Measurements from ENCODE around the gene PAIP1.
A peak's percentile ranks its signal among the peaks of the same experiment; 100 is the strongest.

Gene PAIP1

GRCh38 chr5:43498581-43498980 is 58.3 kb downstream of the PAIP1 start:
- peak; percentile 35 for DNase-seq (ENCODE audit: low read depth)
- no peak overlapping the region for H3K4me3 ChIP-seq (ENCODE audit: low read length)
- TF ChIP-seq, protein P1, sequence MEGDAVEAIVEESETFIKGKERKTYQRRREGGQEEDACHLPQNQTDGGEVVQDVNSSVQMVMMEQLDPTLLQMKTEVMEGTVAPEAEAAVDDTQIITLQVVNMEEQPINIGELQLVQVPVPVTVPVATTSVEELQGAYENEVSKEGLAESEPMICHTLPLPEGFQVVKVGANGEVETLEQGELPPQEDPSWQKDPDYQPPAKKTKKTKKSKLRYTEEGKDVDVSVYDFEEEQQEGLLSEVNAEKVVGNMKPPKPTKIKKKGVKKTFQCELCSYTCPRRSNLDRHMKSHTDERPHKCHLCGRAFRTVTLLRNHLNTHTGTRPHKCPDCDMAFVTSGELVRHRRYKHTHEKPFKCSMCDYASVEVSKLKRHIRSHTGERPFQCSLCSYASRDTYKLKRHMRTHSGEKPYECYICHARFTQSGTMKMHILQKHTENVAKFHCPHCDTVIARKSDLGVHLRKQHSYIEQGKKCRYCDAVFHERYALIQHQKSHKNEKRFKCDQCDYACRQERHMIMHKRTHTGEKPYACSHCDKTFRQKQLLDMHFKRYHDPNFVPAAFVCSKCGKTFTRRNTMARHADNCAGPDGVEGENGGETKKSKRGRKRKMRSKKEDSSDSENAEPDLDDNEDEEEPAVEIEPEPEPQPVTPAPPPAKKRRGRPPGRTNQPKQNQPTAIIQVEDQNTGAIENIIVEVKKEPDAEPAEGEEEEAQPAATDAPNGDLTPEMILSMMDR (IDR thresholded peaks at IDR 0.05; ENCODE audit: insufficient read depth, low read depth, low read length, missing control alignments), result no peak

DNA sequence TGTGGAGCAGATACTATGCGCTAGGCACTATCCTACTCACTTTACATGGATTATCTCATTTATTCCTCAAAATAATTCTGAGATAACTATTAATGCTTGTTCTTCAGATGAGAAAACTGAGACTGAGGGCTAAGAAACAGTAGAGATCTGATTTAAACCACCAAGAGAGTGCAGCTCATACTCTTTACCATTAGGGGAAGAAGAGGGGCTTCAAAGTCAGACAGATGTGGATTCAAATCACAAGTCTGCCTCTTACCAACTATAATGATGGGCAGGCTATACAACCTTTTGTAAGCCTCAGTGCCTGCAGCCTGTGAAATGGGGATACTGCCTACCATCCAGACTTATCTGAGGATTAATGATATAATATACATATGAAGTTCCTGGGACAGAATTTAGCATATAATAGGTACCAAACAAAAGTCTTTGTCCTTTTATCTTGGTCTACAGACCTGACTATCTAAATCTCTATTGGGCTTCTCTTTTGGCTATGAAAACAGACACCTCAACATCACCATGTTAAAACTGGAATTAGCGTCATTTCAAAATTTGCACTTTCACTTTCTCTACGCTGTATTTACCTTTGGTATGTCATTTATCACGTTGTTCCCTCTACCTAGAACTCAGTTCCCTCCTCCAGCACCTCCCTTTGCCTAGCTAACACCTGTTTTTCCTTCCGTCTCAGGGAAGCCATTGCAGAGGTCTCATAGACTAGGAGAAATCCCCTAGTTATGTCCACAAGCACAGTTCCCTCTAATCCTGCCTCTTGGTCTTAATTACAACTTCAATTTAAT is 59.4 kb downstream of the PAIP1 start:
- TF ChIP-seq, protein P1 (IDR thresholded peaks at IDR 0.05; ENCODE audit: insufficient read depth, low read depth, low read length, missing control alignments), result no peak
- DNase-seq (ENCODE audit: low read depth), result no peak
- no peak overlapping the region for H3K4me3 ChIP-seq (ENCODE audit: low read length)

DNA sequence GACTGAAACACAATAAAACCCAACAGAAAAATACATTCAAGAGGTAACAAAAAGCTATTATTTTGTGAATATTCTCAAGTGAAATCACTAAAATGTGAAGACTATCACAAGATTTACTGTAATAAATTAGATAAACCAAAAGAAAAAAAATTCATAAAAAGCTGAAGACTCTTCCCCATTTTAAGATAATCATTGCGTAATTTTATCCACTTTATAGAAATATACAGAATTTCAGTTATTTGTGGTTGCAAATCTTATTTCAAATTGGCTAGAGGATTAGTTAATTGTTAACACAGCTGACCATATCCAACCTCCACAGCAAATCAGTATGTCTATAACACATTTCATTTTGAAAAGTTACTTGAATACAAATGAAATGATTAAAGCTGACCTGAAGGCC is 65.6 kb downstream of the PAIP1 start:
- no peak overlapping the region for H3K4me3 ChIP-seq (ENCODE audit: low read length)
- TF ChIP-seq, protein P1 (IDR thresholded peaks at IDR 0.05; ENCODE audit: insufficient read depth, low read depth, low read length, missing control alignments), result no peak
- DNase-seq (ENCODE audit: low read depth), result no peak

GRCh38 chr5:43486353-43486752 is 70.5 kb downstream of the PAIP1 start:
- H3K4me3 ChIP-seq (ENCODE audit: low read length), result no peak overlapping the region
- TF ChIP-seq, protein P1 (IDR thresholded peaks at IDR 0.05; ENCODE audit: insufficient read depth, low read depth, low read length, missing control alignments), result no peak
- no peak for DNase-seq (ENCODE audit: low read depth)

DNA sequence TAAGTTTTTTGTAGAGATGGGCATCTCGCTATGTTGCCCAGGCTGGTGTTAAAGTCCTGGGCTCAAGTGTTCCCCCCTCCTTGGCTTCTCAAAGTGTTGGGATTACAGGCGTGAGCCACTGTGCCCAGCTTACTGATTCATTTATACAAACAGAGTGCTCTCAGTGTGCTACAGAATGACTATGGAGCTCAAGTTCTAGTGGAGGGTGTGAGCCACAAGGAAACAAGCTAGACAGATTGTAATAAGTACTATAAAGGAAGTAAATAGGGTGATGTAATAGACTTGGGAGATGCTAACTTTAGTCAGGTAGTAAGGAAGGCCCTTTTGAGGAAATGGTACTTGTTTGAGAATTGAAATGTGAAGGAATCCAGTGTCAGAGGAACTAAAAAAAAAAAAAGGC is 71.5 kb downstream of the PAIP1 start:
- TF ChIP-seq, protein P1 (IDR thresholded peaks at IDR 0.05; ENCODE audit: insufficient read depth, low read depth, low read length, missing control alignments), result no peak
- peak; percentile 74 for DNase-seq (ENCODE audit: low read depth)
- H3K4me3 ChIP-seq (ENCODE audit: low read length), result no peak overlapping the region

DNA sequence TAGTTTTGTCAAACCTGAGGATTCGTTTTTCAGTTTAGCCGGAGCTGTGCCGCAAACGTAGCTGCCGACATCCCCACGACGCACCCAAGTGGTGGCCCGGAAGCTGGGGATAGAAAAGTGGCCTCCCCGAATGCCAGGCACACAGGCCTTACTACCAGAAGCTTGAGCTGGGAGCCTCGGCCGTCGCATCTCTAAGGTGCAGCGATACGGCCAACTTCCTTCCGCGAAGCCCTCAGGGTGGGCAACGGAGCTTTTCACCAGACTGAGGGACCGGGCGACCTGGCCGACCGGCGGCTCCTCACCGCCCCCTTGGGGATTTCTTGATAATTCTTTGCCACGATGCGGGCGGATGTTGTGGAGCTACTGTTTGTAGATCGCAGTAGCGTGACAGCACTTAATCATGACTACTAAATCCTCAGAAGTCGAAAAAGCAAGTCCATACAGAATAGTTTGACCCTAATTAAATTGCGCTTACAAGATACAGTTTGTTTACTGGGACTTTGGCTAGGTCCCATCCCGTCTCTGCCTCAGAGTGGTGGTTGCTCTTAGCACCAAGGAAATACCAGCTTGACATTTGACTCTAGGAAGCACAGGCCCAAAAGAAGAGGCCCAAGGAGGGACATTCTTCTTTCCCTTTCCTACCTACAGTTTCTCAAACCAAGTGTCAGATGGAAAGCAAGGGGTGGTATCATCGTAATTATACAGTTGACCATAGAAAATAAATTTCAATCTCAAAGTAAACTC is 72.6 kb downstream of the PAIP1 start:
- TF ChIP-seq, protein P1 (IDR thresholded peaks at IDR 0.05; ENCODE audit: insufficient read depth, low read depth, low read length, missing control alignments), result peak; percentile 78
- DNase-seq (ENCODE audit: low read depth), result peak; percentile 88
- peak overlapping the region; percentile 87 for H3K4me3 ChIP-seq (ENCODE audit: low read length)
